RWPE2 (cell line): Measurements from ENCODE around the gene ACLY.

Source experiments
- ATAC-seq: fragments of 200-7000 bp; cut with Tn5 transposase; 3 replicates; pipeline ENCODE4 v1.9.1; 2021; ENCODE audit warnings: low read depth
- DNase-seq: peaks from one replicate; pipeline ENCODE4 v3.0.0-alpha.2; 2020; ENCODE audit warnings: low spot score
- H3K27ac ChIP-seq: fragments of 450-650 bp; 2 replicates; pipeline ENCODE4 v1.5.1; 2017; ENCODE audit warnings: mild to moderate bottlenecking; ENCODE audit not compliant: poor library complexity, severe bottlenecking
- H3K27me3 ChIP-seq: fragments of 250-450 bp; sonication (Bioruptor Pico); 2 replicates; pipeline ENCODE4 v1.5.1; 2021; ENCODE audit warnings: mild to moderate bottlenecking, moderate library complexity; ENCODE audit not compliant: insufficient read depth, poor library complexity, severe bottlenecking
- H3K36me3 ChIP-seq: fragments of 250-450 bp; sonication (Bioruptor Pico); 2 replicates; pipeline ENCODE4 v1.5.1; 2020; ENCODE audit warnings: low read depth, mild to moderate bottlenecking, moderate library complexity
- H3K4me1 ChIP-seq: fragments of 250-450 bp; sonication (Bioruptor Pico); 2 replicates; pipeline ENCODE4 v1.5.1; 2021; ENCODE audit warnings: mild to moderate bottlenecking, moderate library complexity; ENCODE audit not compliant: insufficient read depth, poor library complexity, severe bottlenecking
- H3K4me3 ChIP-seq: fragments of 250-450 bp; sonication (Bioruptor Pico); 2 replicates; pipeline ENCODE4 v1.5.1; 2021; ENCODE audit warnings: mild to moderate bottlenecking, moderate library complexity; ENCODE audit not compliant: severe bottlenecking
- H3K9me3 ChIP-seq: fragments of 250-450 bp; sonication (Bioruptor Pico); 2 replicates; pipeline ENCODE4 v1.5.1; 2021; ENCODE audit warnings: mild to moderate bottlenecking, moderate library complexity; ENCODE audit not compliant: severe bottlenecking
- CTCF ChIP-seq: fragments of 450-650 bp; IDR thresholded peaks from one replicate; pipeline ENCODE4 v1.5.1; 2017; ENCODE audit warnings: mild to moderate bottlenecking, moderate library complexity; ENCODE audit not compliant: poor library complexity, severe bottlenecking

ACLY gene

GRCh38 chr17:41965694-41966462 is 47.1 kb upstream of the ACLY start:
- Histone ChIP-seq H3K4me1 (no peaks in the 10 kb centered on the region), H3K4me3 (peak overlapping the region; percentile 94), H3K9me3 (no peaks in the 10 kb centered on the region), H3K27ac (peak overlapping the region; percentile 69), H3K36me3 (peaks cover 21% of the 10 kb centered on the region), H3K27me3 (no peaks in the 10 kb centered on the region)
- DNase-seq (peak; percentile 91), ATAC-seq (peak; percentile 84)
- TF ChIP-seq CTCF, result peak; percentile 13

- Histone ChIP-seq H3K4me1 (no peaks in the 10 kb centered on the region), H3K9me3 (no peaks in the 10 kb centered on the region), H3K27ac (no peak overlapping the region), H3K27me3 (no peaks in the 10 kb centered on the region), H3K4me3 (no peak overlapping the region), H3K36me3 (peaks cover under 1% of the 10 kb centered on the region)
- DNase-seq, result no peak
- ATAC-seq, result peak; percentile 24; the same call in 1 of the 3 replicates
- TF ChIP-seq CTCF, result peak; percentile 84
These were observed 44.1 kb upstream of the ACLY start for GRCh38 chr17:41962768-41963434.

DNA sequence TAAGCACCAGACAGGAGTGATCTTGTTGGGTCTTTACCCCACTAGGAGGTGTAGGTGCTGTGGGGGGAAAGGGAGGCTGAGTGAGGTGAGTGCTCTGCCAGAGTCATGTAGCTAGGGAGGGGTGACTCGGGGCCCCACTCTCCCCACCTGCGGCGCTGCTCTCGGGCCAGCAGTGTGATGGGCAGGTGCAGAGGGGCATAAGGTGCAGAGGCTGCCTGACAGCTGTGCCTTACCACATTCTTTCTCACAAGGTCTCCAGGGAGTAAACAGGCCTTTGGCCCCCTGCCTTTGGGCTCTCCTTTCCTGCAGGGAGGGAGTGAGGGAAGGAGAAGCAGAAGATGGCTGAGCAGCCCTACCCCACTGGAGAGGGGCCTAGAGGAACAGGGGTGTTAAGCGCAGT is 43.4 kb upstream of the ACLY start:
- no peaks in the 10 kb centered on the region for H3K36me3 ChIP-seq
- no peaks in the 10 kb centered on the region for H3K9me3 ChIP-seq
- no peaks in the 10 kb centered on the region for H3K27me3 ChIP-seq
- H3K27ac ChIP-seq, result no peak overlapping the region
- TF ChIP-seq CTCF, result no peak
- H3K4me3 ChIP-seq, result no peak overlapping the region
- DNase-seq, result no peak
- no peaks in the 10 kb centered on the region for H3K4me1 ChIP-seq
- no peak for ATAC-seq

DNA sequence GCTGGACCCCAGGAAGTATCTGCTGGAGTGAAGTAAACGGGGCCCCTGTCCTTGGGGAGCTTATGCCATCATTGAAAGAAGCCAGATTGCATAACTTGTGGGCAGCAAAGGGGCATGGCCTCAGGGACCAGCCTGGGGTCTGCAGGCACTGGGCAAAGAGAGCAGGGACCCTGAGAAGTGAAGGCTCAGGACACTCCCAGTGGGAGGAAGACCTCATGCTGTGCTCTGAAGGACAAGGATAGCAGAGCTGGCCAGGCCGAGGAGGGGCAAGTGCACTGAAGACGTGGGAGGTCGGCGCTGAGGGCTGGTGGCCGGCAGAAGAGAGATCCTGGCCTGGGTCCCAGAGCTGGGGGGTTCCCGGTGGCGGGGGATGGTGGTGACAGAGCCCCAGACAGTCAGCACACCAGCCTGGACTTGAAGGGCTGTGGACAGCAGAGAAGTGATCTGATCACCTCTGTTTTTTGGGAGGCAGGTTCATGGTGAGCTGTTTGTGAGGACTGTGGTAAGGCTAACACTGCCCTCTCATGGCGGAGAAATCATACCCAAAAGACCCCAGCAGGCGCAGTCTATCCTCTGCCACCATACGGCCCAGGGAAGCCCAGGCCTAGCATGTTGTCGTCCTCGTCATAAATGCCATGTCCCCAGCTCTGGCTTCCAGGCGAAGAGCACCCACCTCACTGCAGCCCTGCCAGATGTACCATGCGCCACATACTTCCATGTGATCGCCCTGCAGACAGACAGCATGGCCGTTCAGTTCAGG is 40.8 kb upstream of the ACLY start:
- no peak overlapping the region for H3K4me3 ChIP-seq
- no peaks in the 10 kb centered on the region for H3K36me3 ChIP-seq
- ATAC-seq (peak; percentile 40), DNase-seq (no peak)
- H3K9me3 ChIP-seq, result no peaks in the 10 kb centered on the region
- no peaks in the 10 kb centered on the region for H3K4me1 ChIP-seq
- no peaks in the 10 kb centered on the region for H3K27me3 ChIP-seq
- TF ChIP-seq CTCF, result peak; percentile 41
- no peak overlapping the region for H3K27ac ChIP-seq
